GM12865 (cell line): Measurements from ENCODE around the gene KRCC1.

Source experiments
- DNase-seq: peaks from one replicate; pipeline ENCODE4 v3.0.0; 2010; ENCODE audit warnings: low read depth
- H3K4me3 ChIP-seq: 2 replicates; pipeline ENCODE4 v1.5.1; 2011; ENCODE audit warnings: mild to moderate bottlenecking, low read depth, low read length, control low read depth
- TF ChIP-seq, protein P1 (sequence below): IDR thresholded peaks from 2 replicates; pipeline ENCODE4 v1.5.1; 2011; ENCODE audit warnings: low read length, control low read depth, low read depth, inconsistent platforms; ENCODE audit not compliant: insufficient read depth; ENCODE audit errors: missing control alignments

The KRCC1 gene

DNA sequence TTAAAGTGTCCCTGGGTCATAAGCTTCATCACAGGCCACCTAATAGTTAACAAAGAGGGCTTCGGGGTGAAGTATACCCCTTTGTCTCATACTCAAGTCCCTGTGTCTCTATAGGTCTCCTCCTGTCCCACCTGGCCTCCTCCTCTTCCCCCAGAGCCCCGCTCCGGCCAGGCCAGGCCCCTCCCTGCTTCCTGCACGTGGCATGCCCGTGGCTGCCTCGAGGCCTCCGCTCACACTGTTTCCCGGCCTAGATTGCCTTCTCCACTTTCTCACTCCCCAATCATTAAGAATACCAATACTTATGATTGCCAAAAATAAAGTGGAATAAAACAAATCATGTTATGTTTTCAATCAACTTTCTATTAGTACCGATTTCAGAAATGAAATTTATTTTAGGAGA, 30.8 kb upstream of the KRCC1 start:
- no peak for DNase-seq
- TF ChIP-seq, protein P1, sequence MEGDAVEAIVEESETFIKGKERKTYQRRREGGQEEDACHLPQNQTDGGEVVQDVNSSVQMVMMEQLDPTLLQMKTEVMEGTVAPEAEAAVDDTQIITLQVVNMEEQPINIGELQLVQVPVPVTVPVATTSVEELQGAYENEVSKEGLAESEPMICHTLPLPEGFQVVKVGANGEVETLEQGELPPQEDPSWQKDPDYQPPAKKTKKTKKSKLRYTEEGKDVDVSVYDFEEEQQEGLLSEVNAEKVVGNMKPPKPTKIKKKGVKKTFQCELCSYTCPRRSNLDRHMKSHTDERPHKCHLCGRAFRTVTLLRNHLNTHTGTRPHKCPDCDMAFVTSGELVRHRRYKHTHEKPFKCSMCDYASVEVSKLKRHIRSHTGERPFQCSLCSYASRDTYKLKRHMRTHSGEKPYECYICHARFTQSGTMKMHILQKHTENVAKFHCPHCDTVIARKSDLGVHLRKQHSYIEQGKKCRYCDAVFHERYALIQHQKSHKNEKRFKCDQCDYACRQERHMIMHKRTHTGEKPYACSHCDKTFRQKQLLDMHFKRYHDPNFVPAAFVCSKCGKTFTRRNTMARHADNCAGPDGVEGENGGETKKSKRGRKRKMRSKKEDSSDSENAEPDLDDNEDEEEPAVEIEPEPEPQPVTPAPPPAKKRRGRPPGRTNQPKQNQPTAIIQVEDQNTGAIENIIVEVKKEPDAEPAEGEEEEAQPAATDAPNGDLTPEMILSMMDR = no peak
- H3K4me3 ChIP-seq = no peak overlapping the region

DNA sequence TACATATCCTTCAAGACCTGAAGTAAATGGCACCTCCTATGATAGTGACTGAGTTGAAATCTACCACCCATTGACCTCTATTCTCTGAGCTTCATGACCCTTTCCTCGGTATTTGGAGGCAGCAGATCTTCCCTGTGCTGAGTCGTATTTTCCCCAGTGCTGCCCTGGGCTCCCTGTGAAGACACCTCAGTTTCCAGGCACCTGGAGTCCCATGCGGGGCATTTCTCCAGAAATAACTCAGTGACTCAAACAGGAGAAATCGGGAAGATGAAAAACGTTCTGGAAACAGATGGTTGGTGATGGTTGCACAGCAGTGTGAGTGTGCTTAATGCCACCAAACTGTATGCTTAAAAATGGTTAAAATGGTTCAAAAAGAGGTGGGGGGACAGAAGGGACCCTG, 30.0 kb upstream of the KRCC1 start:
- TF ChIP-seq, protein P1 = no peak
- no peak for DNase-seq
- H3K4me3 ChIP-seq = no peak overlapping the region

DNA sequence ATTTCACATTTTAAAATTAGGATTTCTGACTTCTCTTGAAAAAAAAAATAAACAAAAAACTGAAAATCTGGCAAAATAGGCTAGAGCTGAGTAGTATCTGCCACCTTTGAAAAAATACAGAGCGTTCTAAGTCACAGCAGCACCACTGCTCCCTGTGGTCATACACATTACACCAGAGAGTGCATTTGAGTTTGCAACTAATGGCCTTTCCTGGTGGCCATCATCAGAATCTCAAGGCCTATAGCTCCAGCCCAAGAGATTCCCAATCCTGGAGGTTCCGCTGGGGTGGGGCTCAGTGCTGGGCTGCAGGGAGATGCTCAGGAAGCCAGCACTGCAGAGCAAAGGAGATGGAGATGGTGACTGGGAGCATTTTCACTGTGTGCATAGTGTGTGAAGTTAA, 29.5 kb upstream of the KRCC1 start:
- TF ChIP-seq, protein P1 = no peak
- no peak for DNase-seq
- H3K4me3 ChIP-seq = no peak overlapping the region

DNA sequence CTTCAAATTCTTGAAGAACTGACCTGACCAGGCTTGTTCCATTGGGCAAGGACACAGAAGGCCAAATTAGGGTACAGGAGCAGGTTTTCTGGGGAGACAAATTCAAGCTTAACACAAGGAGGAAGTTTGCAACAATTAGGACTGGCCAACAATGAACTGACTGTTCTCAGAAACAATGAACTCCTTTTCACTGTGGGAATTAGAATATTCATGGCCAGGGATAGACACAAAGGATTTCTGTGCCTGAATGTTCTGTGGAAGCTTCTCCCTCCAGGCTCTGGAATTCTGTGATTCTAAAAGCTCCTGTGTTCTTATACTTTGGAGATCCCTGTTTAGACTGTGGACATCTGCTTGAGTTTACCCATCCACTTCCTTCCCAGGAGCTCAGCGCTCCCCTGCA, 27.2 kb upstream of the KRCC1 start:
- no peak overlapping the region for H3K4me3 ChIP-seq
- TF ChIP-seq, protein P1 = no peak
- no peak for DNase-seq

DNA sequence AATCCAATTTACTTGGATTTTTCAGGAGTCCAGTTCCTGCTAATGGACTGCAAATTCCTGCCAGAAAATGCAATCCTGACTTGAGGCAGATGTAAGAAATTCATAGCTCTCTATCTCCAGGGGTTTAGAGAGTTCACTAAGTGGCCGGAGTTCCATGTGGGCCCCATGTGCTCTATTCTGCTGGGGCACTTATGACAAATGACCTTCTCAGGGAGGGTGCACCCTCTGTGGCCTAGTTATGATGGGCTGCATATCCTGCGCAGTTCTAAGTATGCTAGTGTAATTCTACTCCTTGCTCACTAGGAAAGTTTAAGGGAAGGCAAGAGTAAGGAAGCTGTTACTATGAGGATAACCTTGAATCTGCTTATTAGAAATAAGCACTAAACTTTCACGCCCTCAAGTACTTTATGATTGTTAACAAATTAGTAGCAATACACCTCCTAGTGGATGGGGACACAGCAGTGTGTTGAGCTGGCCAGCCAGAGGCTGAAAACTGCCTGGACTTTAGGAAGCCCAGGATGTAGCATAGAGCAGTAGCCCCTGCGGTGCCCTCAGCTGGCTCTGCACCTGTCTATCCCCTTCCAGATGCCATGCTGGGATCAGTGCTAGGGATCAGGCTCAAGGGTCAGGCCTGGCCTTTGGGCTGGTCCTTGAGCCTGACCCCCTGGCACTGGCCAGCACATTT, 26.5 kb upstream of the KRCC1 start:
- H3K4me3 ChIP-seq = no peak overlapping the region
- TF ChIP-seq, protein P1 = no peak
- no peak for DNase-seq

DNA sequence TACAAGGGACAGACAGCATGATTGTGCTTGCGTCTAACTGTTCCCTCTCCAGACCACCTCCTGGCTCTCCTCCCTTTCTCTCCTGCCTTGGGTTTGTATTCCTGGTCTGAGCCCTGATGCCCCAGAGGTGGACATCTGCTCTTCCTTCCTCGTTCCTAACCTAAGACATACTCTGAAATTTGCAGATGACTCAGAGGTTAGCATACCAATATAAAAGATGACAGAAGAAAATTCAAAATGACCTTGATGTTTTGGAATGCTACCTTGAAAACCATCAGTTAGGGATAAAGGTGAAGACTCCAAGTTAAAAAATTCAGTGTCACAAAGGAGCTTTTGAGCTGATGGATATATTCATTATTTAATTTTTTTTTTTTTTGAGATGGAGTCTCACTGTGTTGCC, 25.0 kb upstream of the KRCC1 start:
- DNase-seq = no peak
- no peak overlapping the region for H3K4me3 ChIP-seq
- TF ChIP-seq, protein P1 = no peak

DNA sequence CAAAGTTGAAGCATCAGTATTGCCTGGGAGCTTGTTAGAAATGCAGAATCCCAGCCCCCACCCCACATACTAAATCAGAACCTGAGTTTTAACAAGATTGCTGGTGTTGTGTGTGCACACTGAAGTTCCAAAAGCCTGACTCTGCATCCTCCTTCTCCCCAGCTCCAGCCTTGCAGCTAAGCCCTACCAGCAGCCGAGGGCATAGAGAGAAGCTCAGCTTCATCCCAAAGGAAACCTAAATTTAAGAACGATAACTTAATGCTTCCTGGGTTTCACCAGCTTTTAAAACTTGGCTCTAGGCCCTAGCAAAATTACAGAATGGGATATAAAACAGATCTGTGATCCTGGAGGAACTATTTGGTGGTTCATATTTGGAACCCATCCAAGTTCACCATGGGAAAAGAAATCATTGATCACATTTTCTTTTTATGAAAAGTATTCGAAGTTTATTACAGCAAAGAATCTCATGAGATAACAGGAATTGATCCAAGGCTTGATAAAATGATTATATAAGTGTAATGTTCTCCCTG, 23.1 kb upstream of the KRCC1 start:
- TF ChIP-seq, protein P1 = no peak
- no peak overlapping the region for H3K4me3 ChIP-seq
- DNase-seq = no peak
